Prostate gland (tissue), 2 donors: ENCODE data around the gene HYAL2. TPM values are rescaled to one million over a fixed set of nuclear protein-coding genes. Genes with fewer than 3 reads are reported as not detected.

ENCODE experiments used
- DNase-seq: peaks from one replicate; pipeline ENCODE4 v3.0.0-alpha.2; 2019; ENCODE audit warnings: low spot score
- H3K27ac ChIP-seq, 2 donors: fragments of 200-600 bp; sonication (generic); 2 replicates each; pipeline ENCODE4 v1.5.1; 2017 to 2019
- H3K27me3 ChIP-seq: fragments of 200-600 bp; sonication (generic); replicated peaks from 2 replicates; pipeline ENCODE4 v1.5.1; 2019; ENCODE audit not compliant: insufficient read depth
- H3K36me3 ChIP-seq, 2 donors: fragments of 200-600 bp; sonication (generic); 1 replicate in 1 of 2; 2 replicates in 1 of 2; pipeline versions ENCODE4 v1.5.1 to v1.8.1; 2017 to 2019
- H3K4me1 ChIP-seq: fragments of 200-600 bp; sonication (generic); replicated peaks from 2 replicates; pipeline ENCODE4 v1.5.1; 2019
- H3K4me3 ChIP-seq, 2 donors: fragments of 200-600 bp; sonication (generic); 2 replicates each; pipeline ENCODE4 v1.5.1; 2017 to 2019
- H3K9me3 ChIP-seq: fragments of 200-600 bp; sonication (generic); 2 replicates; pipeline ENCODE4 v1.5.1; 2017
- CTCF ChIP-seq, 4 experiments: fragments of 200-600 bp in 2 of 4; fragments of 450-650 bp in 2 of 4; sonication (generic) in 2 of 4; IDR thresholded peaks; 1 replicate in 3 of 4; 2 replicates in 1 of 4; pipeline ENCODE4 v1.5.1; 2016 to 2019; ENCODE audit warnings: antibody characterized with exemption in 4 of 4, mild to moderate bottlenecking in 2 of 4, moderate library complexity in 2 of 4
- POLR2A ChIP-seq: fragments of 450-650 bp; IDR thresholded peaks from one replicate; pipeline ENCODE4 v1.6.1; 2016; ENCODE audit warnings: antibody characterized with exemption, mild to moderate bottlenecking
- POLR2AphosphoS5 ChIP-seq: sonication (generic); formaldehyde crosslinking; IDR thresholded peaks from one replicate; pipeline ENCODE4 v1.6.1; 2017; ENCODE audit warnings: antibody characterized with exemption
- WGBS: methylation state at CpG from one replicate; pipeline ENCODE4 v1.1.5; 2018; 5-methylcytosine and 5-hydroxymethylcytosine counted together
- intact Hi-C: fragments of 100-400 bp; cut with DNase I; formaldehyde crosslinking; loops from one replicate; pipeline ENCODE4 v1.14.2; 2022
- total RNA-seq, 2 donors: library from RNA; depleted of rRNA; stranded (reverse); fragments of >200 nt; gene quantifications; one replicate each; pipeline ENCODE4 v1.1.0, GENCODE V29; 2016

The HYAL2 gene
- total RNA-seq, 2 donors from 2014 or later, result 76.1 to 131 TPM

GRCh38 chr3:50350527-50351322 is 28.2 kb upstream of the HYAL2 start, which contains the start of the genes CYB561D2 and NPRL2:
Gene CYB561D2, plus strand, starts transcription at chr3:50350862. Its CDS starts 572 bp downstream, at chr3:50351434.
Gene NPRL2, minus strand, starts transcription at chr3:50350775. Its CDS starts 123 bp downstream, at chr3:50350652.
- Histone ChIP-seq H3K27ac (peak within 1 kb of the TSS; percentile 94 to 96), H3K4me3 (peak within 1 kb of the TSS; percentile 73 to 91), H3K9me3 (no peaks in the 10 kb centered on the region), H3K36me3 (no peaks in the 10 kb centered on the region), H3K4me1 (peaks cover 20% of the 10 kb centered on the region), H3K27me3 (no peaks in the 10 kb centered on the region)
- TF ChIP-seq CTCF (IDR thresholded peaks at IDR 0.05) (peak in 1 of 4 experiments; percentile 19), POLR2A (peak; percentile 91), POLR2AphosphoS5 (peak; percentile 97)
- intact Hi-C loops, result loop anchor here (10.0 kb wide), 1 partner anchor 1034 kb away; the partner anchor contains the start of gene MANF
- WGBS, result under 1% methylated on average over 62 of the region's 64 CpGs
- peak; percentile 96 for DNase-seq

DNA sequence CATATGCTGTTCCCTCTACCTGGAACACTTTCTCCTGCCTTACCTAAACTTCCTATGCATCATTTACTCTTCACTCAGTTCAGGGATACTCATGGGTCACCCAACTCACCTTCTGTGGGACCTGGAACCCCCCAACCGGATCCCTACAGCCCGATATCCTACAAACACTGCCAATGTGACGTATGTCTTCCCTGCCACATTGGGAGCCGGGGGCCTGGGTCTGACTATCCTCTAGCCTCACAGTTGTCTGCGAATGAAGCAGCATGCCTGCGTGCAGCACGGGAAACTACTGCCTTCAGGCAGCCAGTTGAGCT is 27.6 kb upstream of the HYAL2 start:
- 2% methylated on average over 7 of the region's 7 CpGs for WGBS
- H3K27ac ChIP-seq, result peak overlapping the region; percentile 94 to 96
- no peak for TF ChIP-seq POLR2AphosphoS5
- TF ChIP-seq POLR2A, result no peak
- TF ChIP-seq CTCF (IDR thresholded peaks at IDR 0.05), result no peak
- no peaks in the 10 kb centered on the region for H3K9me3 ChIP-seq
- no peak for DNase-seq
- H3K36me3 ChIP-seq, result no peaks in the 10 kb centered on the region
- intact Hi-C loops, result loop anchor here (10.0 kb wide), 1 partner anchor 1035 kb away; the partner anchor contains the start of gene MANF
- H3K4me3 ChIP-seq, result peak overlapping the region; percentile 73 to 91
- no peaks in the 10 kb centered on the region for H3K27me3 ChIP-seq
- peaks cover 18% of the 10 kb centered on the region for H3K4me1 ChIP-seq

- Histone ChIP-seq H3K4me3 (no peak overlapping the region), H3K27ac (peak overlapping the region in 1 of 2 donors; percentile 31), H3K4me1 (peaks cover 18% of the 10 kb centered on the region), H3K36me3 (no peaks in the 10 kb centered on the region), H3K27me3 (no peaks in the 10 kb centered on the region), H3K9me3 (no peaks in the 10 kb centered on the region)
- TF ChIP-seq CTCF (IDR thresholded peaks at IDR 0.05), result peak; percentile 14 to 71 (median 52)
- peak; percentile 73 for TF ChIP-seq POLR2AphosphoS5
- no peak for TF ChIP-seq POLR2A
- intact Hi-C loops, result loop anchor here (2.0 to 10.0 kb wide), 2 partner anchors 196 to 1058 kb away; no protein-coding TSS in a partner anchor
- peak; percentile 73 for DNase-seq
- WGBS, result 24% methylated on average over 14 of the region's 14 CpGs
These were observed 24.8 kb upstream of the HYAL2 start for GRCh38 chr3:50347187-50347813.

GRCh38 chr3:50345586-50346234 is 23.2 kb upstream of the HYAL2 start, which contains the start of gene ZMYND10:
Gene ZMYND10, minus strand, starts transcription at chr3:50345732. Its CDS starts 153 bp downstream, at chr3:50345579.
- DNase-seq, result peak; percentile 43
- Histone ChIP-seq H3K9me3 (no peaks in the 10 kb centered on the region), H3K4me3 (peak within 1 kb of the TSS; percentile 9 to 33), H3K4me1 (peaks cover 10% of the 10 kb centered on the region), H3K27me3 (no peaks in the 10 kb centered on the region), H3K27ac (peak within 1 kb of the TSS in 1 of 2 donors; percentile 14), H3K36me3 (no peaks in the 10 kb centered on the region)
- WGBS, result 12% methylated on average over 41 of the region's 45 CpGs
- intact Hi-C loops, result loop anchor here (2.0 to 10.0 kb wide), 2 partner anchors 197 to 1059 kb away; no protein-coding TSS in a partner anchor
- TF ChIP-seq POLR2AphosphoS5 (peak; percentile 27), POLR2A (no peak)

- DNase-seq, result no peak
- Histone ChIP-seq H3K9me3 (no peaks in the 10 kb centered on the region), H3K4me3 (peak overlapping the region; percentile 9 to 33), H3K36me3 (no peaks in the 10 kb centered on the region), H3K27me3 (no peaks in the 10 kb centered on the region), H3K4me1 (peaks cover 10% of the 10 kb centered on the region), H3K27ac (no peak overlapping the region)
- TF ChIP-seq POLR2AphosphoS5 (no peak), CTCF (IDR thresholded peaks at IDR 0.05) (no peak)
- 55% methylated on average over 6 of the region's 8 CpGs for WGBS
- intact Hi-C loops, result loop anchor here (10.0 kb wide), 1 partner anchor 1060 kb away; no protein-coding TSS in a partner anchor
These were observed 22.5 kb upstream of the HYAL2 start for GRCh38 chr3:50345008-50345407.
